SK-N-MC (cell line): ENCODE data around the gene CNOT1.

Experiments used
- EZH2 ChIP-seq: fragments of 200-600 bp; sonication (generic); IDR thresholded peaks from one replicate; pipeline ENCODE4 v1.6.1; 2017; ENCODE audit warnings: antibody characterized with exemption
- POLR2AphosphoS5 ChIP-seq: IDR thresholded peaks from 2 replicates; pipeline ENCODE4 v1.6.1; 2012; ENCODE audit warnings: mild to moderate bottlenecking, low read depth, low read length, borderline replicate concordance

GRCh38 chr16:58574895-58575294, 54.7 kb downstream of the CNOT1 start:
- no peak for TF ChIP-seq POLR2AphosphoS5
- no peak for TF ChIP-seq EZH2
